Measurements from ENCODE around the gene ADNP2.

ADNP2 gene

GRCh38 chr18:80119111-80119510 is 10.0 kb downstream of the ADNP2 start:
- TF ChIP-seq MYC (IDR thresholded peaks at IDR 0.05; ENCODE audit: low read depth, low read length) (no peak), POLR2A (IDR thresholded peaks at IDR 0.05; ENCODE audit: extremely low read depth, insufficient read length) (no peak), MAX (IDR thresholded peaks at IDR 0.05; ENCODE audit: low read depth, low read length) (no peak)
- DNase-seq (ENCODE audit: low read depth), result no peak
- no peak overlapping the region for H3K4me3 ChIP-seq (ENCODE audit: low read depth, low read length)

GRCh38 chr18:80120932-80121331 is 11.9 kb downstream of the ADNP2 start:
- TF ChIP-seq CTCF (IDR thresholded peaks at IDR 0.05; ENCODE audit: low read depth, low read length) (no peak), MYC (IDR thresholded peaks at IDR 0.05; ENCODE audit: low read depth, low read length) (no peak), MAX (IDR thresholded peaks at IDR 0.05; ENCODE audit: low read depth, low read length) (no peak), POLR2A (IDR thresholded peaks at IDR 0.05; ENCODE audit: extremely low read depth, insufficient read length) (no peak)

GRCh38 chr18:80124131-80124530 is 15.1 kb downstream of the ADNP2 start:
- TF ChIP-seq POLR2A (IDR thresholded peaks at IDR 0.05; ENCODE audit: extremely low read depth, insufficient read length), result no peak
- no peak for TF ChIP-seq MAX (IDR thresholded peaks at IDR 0.05; ENCODE audit: low read depth, low read length)
- TF ChIP-seq CTCF (IDR thresholded peaks at IDR 0.05; ENCODE audit: low read depth, low read length), result no peak
- TF ChIP-seq MYC (IDR thresholded peaks at IDR 0.05; ENCODE audit: low read depth, low read length), result no peak
- H3K4me3 ChIP-seq (ENCODE audit: low read depth, low read length), result no peak overlapping the region
- DNase-seq (ENCODE audit: low read depth), result no peak

More at GRCh38 chr18:80120932-80121331, 11.9 kb downstream of the ADNP2 start:
- H3K4me3 ChIP-seq (ENCODE audit: low read depth, low read length), result no peak overlapping the region
- DNase-seq (ENCODE audit: low read depth), result no peak

- no peak overlapping the region for H3K4me3 ChIP-seq (ENCODE audit: low read depth, low read length)
- no peak for DNase-seq (ENCODE audit: low read depth)
- no peak for TF ChIP-seq POLR2A (IDR thresholded peaks at IDR 0.05; ENCODE audit: extremely low read depth, insufficient read length)
- no peak for TF ChIP-seq CTCF (IDR thresholded peaks at IDR 0.05; ENCODE audit: low read depth, low read length)
- TF ChIP-seq MAX (IDR thresholded peaks at IDR 0.05; ENCODE audit: low read depth, low read length), result no peak
- TF ChIP-seq MYC (IDR thresholded peaks at IDR 0.05; ENCODE audit: low read depth, low read length), result no peak
These were observed 17.7 kb downstream of the ADNP2 start for GRCh38 chr18:80126797-80127196.

- DNase-seq (ENCODE audit: low read depth), result no peak
These were observed 18.6 kb downstream of the ADNP2 start for GRCh38 chr18:80127635-80128034.

More at GRCh38 chr18:80127635-80128034, 18.6 kb downstream of the ADNP2 start:
- TF ChIP-seq MAX (IDR thresholded peaks at IDR 0.05; ENCODE audit: low read depth, low read length) (no peak), POLR2A (IDR thresholded peaks at IDR 0.05; ENCODE audit: extremely low read depth, insufficient read length) (no peak), MYC (IDR thresholded peaks at IDR 0.05; ENCODE audit: low read depth, low read length) (no peak), CTCF (IDR thresholded peaks at IDR 0.05; ENCODE audit: low read depth, low read length) (no peak)
- no peak overlapping the region for H3K4me3 ChIP-seq (ENCODE audit: low read depth, low read length)

Measured in NB4 (cell line).